IPS-18c (cell line): ENCODE results near the gene MEX3D.

Experiments
- H3K4me3 ChIP-seq: 2 replicates; pipeline ENCODE4 v1.7.0; 2013; ENCODE audit warnings: low read depth, mild to moderate bottlenecking, low read length, moderate library complexity; ENCODE audit not compliant: insufficient read depth
- H3K9me3 ChIP-seq: one replicate; pipeline ENCODE4 v1.6.1; 2013; ENCODE audit warnings: mild to moderate bottlenecking, low read length, moderate library complexity; ENCODE audit not compliant: control insufficient read depth, insufficient read depth

Gene MEX3D

GRCh38 chr19:1516395-1516753 is 51.8 kb downstream of the MEX3D start:
- H3K4me3 ChIP-seq: no peak overlapping the region
- H3K9me3 ChIP-seq: no peaks in the 10 kb centered on the region

DNA sequence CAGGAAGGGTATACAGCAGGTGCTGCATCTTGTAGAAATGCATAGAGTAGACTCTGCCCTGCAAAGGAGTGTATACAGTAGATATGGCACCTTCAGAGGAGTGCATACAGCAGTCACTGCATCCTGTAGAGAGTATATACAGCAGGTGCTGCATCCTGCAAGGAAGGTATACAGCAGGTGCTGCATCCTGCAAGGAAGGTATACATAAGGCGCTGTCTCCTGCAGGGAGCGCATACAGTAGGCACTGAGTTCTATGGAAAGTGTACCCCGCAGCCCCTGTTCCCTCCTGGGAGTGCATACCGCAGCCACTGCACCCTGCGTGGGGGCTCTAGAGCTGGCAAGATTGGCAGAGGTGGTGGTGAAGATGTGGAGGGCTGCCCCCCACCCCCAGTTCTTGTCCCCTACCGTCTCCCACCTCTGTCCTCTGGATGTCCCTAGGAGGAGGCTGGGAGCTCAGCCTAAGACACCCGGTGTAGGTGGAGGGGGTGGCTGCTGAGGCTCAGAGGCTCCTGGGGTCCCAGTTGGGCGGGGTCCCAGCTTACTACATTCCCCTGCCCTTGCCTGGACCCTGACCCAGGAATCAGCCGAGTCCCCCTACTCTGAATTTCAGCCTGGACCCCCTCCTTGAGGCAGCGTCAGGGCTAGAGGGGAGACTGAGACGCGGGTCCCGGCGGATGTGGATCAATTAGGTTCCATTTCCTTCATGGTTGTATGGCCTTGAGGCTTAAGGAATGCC is 53.0 kb downstream of the MEX3D start:
- H3K9me3 ChIP-seq: no peaks in the 10 kb centered on the region
- no peak overlapping the region for H3K4me3 ChIP-seq

- Histone ChIP-seq H3K4me3 (no peak overlapping the region), H3K9me3 (no peaks in the 10 kb centered on the region)
Observed at GRCh38 chr19:1514295-1514661, 53.8 kb downstream of the MEX3D start.

DNA sequence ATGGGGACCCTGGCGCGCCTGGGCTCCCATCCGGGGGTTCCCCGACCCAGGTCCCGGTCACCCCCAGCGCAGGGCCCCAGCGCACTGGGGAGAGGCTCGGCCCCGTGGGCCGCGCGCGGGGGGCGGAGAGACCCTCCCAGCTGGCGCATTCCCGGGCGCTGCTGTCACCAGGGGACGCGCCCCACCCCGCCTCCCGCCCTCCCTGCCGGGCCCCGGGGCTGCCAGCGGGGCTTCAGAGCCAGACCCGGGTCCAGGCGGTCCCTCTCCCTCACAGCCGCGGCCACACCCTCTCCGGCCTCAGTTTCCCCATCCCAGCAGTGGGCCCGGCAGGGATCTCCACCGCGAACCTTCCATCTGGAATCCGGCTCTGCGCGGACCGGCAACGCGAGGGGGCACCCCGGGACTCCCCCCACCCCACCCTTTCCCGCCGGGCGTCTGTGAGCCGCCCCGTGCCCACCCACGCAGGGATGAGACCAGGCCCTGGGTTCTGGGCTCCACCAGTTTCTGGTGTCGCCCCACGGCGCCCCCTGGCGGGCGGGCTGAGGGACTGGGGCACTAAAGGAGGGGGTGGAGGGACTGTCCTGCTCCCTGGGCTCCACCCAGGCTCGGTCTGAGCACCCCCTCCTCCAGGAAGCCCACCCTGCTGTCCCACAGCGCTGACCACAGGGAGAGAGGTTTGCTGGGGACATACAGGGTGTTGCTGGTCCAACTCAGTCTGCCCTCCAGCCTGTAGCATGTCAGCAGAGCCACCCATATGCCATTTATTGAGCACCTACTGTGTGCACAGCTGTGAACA is 54.4 kb downstream of the MEX3D start:
- H3K9me3 ChIP-seq: no peaks in the 10 kb centered on the region
- H3K4me3 ChIP-seq: peak overlapping the region; percentile 34; the same call in 1 of the 2 replicates

- H3K4me3 ChIP-seq: peak within 1 kb of the TSS; percentile 34; the same call in 1 of the 2 replicates
- H3K9me3 ChIP-seq: no peaks in the 10 kb centered on the region
Observed at GRCh38 chr19:1512671-1513498, 55.2 kb downstream of the MEX3D start, which contains the start of gene ADAMTSL5. ADAMTSL5 (minus strand) TSS chr19:1513019; CDS start chr19:1510943, 2,076 bp downstream.

DNA sequence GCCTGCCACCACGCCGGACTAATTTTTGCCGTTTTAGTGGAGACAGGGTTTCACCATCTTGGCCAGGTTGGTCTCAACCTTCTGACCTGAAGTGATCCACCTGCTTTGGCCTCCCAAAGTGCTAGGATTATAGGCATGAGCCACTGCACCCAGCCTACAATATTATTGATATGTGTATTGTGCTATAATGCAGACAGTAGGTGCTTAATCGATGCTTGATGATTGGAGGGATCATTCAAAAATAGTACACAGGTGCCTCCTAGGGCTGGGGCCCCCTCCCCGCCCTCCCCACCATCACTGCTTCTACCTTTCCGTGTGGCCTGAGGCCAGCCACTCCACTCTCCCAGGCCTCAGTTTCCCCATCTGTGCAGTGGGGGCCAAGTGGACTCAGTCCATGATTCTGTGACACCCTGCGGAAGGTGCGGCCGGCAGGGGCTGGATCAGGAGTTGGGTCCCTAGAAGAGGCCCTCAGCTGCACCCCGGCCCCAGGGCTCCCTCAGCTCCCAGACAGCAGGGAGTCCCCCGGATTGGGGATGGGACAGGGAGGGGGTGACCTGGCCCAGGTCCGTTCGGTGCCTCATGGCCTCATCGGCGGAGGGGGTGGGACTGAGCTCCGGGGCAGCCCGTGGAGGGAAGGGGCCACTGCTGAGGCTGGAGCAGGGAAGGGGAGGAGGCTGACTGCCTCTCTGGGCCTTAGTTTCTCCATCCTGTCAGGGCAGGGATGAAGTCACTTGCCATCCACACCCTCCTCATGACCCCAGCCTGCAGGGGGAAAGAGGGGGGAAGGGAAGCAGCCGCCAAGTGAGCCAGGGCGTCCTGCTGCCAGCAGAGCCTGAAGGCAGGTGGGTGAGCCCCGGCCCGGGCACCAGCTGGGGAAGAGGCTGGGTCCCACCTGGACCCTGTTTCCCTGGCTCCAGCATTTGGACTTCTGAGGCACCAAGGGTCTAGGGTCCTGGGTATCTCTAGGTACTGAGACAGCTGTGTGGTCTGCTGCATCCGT is 56.5 kb downstream of the MEX3D start:
- Histone ChIP-seq H3K9me3 (no peaks in the 10 kb centered on the region), H3K4me3 (no peak overlapping the region)

GRCh38 chr19:1510807-1511206 is 57.3 kb downstream of the MEX3D start:
- H3K9me3 ChIP-seq: peaks cover 2% of the 10 kb centered on the region

DNA sequence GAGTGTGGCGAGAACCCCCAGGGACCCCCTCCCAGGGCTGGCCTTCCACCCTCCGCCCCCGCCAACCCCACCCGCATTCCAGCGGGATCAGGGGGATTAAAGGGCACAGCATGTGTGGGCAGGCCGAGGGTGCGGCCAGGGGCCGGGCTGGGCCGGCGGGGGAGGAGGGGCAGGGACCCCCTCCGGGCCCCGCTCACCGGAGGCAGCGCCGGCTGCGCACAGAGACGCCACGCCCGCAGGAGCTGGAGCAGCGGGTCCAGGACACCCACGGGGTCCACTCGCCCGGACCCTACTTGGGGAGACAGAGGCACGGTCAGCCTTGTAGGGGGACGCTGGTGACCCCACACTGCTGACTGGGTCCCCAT is 57.7 kb downstream of the MEX3D start:
- no peak overlapping the region; the same call in 1 of the 2 replicates for H3K4me3 ChIP-seq

More at GRCh38 chr19:1510807-1511206, 57.3 kb downstream of the MEX3D start:
- H3K4me3 ChIP-seq: no peak overlapping the region; the same call in 1 of the 2 replicates

DNA sequence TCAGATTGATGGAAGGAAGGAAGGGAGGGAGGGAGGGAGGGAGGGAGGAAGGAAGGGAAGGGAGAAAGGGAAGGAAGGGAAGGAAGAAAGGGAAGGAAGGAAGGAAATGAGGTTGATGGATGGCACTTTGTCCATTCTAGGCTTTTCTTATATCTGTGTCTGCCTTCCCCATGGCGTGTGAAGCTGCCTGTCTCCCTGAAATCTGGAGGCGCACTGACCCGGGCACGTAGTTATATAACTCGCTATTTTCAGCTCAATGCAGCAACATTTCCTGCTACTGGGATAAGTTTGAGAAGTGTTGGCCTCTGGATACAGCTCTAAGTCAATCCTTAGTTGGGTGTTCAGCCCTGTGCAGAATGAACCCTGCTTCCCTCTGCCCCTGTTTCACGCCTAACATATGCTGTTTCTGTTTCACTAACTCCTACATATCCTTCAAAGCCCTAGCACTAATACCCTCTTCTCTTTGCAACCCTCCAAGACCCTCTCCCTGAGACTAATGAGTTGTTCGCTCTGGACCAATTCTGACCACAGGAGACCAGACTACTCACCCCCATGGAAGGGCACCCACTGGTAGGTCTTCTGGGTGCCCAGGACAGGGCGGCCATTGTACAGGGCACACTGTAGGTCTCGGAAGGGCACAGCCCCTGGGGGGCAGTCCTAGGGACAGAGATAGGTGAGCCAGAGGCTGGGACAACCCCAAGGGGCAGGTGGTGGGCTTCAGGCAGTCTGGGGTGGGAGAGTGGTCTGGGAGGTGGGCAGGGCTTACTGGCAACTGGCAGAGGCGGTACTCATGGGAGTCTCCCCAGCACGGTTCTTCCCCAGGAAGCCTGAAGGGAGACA is 58.3 kb downstream of the MEX3D start:
- Histone ChIP-seq H3K4me3 (no peak overlapping the region), H3K9me3 (peaks cover 2% of the 10 kb centered on the region)

More for the DNA sequence above, 57.7 kb downstream of the MEX3D start:
- H3K9me3 ChIP-seq: peaks cover 2% of the 10 kb centered on the region

DNA sequence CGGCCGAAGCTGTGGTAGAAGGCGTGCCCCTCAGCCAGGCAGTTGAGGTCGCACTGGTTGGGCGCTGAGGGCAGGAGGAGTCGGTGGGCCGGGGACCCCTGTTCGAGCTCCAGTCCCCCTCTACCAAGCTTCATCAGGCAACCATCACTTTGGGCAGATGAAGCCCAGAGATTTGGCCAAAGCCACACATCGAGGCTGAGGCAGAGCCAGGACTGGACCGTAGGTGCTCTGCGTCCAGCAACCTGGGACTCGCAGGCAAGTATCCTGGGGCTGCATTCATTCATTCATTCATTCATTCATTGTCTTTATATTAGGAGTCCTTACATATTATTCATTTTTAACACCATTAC is 59.6 kb downstream of the MEX3D start:
- peak overlapping the region; percentile 52 for H3K4me3 ChIP-seq
- H3K9me3 ChIP-seq: peaks cover 2% of the 10 kb centered on the region

DNA sequence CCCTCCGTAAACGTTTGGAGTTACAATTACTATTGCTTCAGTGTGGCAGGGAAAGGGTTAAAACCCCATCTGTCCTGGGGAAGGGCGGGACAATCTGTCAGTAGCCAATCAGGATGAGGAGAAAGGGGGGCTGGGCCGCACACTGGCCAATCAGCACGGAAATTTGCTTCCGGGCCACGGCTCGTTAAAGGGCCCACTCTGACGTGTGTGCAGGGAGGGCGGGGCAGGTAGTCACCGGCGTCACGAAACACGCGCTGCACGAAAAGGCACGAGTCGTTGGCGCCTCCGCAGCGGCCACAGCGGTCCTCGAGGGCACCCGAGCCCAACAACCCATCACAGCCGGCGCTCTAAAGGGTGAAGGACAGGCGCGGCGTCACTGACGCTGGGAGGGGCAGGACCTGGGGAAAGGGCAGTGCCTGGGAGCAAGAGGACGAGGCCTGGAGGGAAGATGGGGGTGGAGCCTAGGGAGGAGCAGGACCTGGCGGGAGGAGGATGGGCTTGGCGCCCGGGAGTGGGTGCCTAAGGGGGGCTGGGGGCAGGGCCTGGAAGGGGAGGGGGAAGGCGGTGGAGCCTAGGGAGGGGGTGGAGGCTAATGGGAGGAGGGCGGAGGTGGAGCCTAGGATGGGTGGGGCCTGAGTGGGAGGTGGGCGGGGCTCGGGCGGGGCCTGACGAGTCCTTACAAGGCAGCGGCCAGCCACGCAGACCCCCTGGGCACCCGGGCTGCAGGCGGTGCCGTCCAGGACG is 60.2 kb downstream of the MEX3D start:
- Histone ChIP-seq H3K9me3 (peaks cover 2% of the 10 kb centered on the region), H3K4me3 (peak overlapping the region; percentile 94)

GRCh38 chr19:1507192-1507660 is 60.9 kb downstream of the MEX3D start:
- peak overlapping the region; percentile 94; the same call in 1 of the 2 replicates for H3K4me3 ChIP-seq

GRCh38 chr19:1505991-1506881 is 61.9 kb downstream of the MEX3D start:
- Histone ChIP-seq H3K4me3 (no peak overlapping the region), H3K9me3 (peaks cover 2% of the 10 kb centered on the region)

More at GRCh38 chr19:1507192-1507660, 60.9 kb downstream of the MEX3D start:
- peaks cover 2% of the 10 kb centered on the region for H3K9me3 ChIP-seq

DNA sequence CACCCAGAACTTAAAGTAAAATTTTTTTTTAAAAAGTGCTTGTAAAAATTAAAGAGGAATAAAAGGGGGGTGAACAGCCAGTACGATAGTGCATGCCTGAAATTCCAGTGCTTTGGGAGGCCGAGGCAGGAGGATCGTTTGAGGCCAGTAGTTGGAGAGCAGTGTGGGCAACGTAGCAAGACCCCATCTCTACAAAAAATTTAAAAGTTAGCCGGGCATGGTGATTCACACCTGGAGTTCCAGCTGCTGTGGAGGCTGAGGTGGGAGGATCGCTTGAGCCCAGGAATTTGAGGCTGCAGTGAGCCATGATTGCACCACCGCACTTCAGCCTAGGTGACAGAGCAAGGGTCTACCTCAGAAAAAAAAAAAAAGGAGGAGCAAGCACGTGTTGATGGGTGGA is 63.1 kb downstream of the MEX3D start:
- no peak overlapping the region for H3K4me3 ChIP-seq
- peaks cover 3% of the 10 kb centered on the region for H3K9me3 ChIP-seq
